HG02943 (cell line): Measurements from ENCODE around the gene TNFSF15.
"Not testable (repeated sequence)": the region's sequence is repeated elsewhere in the genome, so short reads cannot be mapped to it uniquely, and the experiment has no call there.

ENCODE experiments used
- ATAC-seq: cut with Tn5 transposase; IDR thresholded peaks from one replicate; pipeline ENCODE4 v1.9.1; 2021; ENCODE audit warnings: mild to moderate bottlenecking, low read depth, moderate library complexity; ENCODE audit not compliant: unreplicated experiment

TNFSF15 gene

DNA sequence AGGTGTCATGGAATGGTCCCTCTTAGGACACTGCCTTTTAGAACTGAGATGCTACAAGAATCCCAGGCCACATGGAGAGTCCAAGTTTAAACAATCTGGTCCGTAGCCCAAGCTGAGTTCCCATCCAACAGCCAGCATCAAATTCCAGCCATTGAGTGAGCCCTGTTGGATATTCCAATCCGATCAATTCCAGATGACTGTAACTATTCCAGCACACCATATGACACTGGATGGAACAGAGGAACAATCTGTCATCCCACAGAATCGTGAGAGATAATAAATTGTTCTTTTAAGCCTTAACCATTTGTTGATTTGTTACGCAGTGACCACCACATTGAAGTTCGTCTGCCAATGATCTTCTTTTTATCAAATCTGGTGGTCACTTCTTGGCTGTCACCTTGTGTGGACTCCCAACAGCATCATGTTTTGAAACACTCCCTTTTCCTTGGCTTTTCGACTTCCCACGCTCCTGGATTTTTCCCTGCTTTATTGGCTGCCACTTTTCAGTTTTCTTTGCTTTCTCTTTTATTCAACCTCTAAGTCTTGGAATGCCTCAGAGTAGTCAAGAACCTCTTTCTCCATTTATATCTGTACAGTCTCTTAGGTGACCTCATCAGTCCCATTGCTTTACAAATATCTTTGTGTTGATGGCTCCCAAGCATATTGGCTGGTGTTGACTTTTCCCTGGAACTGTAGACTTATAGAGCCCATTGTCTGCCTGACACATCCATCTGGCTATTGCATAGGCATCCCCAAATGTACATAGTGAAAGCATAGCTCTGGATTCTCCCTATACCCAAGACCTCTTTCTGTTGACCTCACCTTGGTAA lies 46.1 kb downstream of the TNFSF15 start:
- ATAC-seq = no peak

DNA sequence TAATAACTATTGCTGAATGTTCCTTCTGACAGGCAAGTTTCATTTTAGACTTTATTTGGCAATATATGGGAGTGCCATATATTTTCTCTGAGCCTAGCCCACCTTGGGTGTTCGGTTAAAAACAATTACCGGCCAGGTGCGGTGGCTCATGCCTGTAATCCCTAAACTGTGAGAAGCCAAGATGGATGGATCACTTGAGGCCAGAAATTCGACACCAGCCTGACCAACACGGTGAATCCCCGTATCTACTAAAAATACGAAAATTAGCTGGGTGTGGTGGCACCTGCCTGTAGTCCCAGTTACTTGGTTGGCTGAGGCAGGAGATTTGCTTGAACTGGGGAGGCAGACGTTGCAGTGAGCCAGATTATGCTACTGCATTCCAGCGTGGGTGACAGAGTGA lies 47.9 kb downstream of the TNFSF15 start:
- no peak for ATAC-seq

DNA sequence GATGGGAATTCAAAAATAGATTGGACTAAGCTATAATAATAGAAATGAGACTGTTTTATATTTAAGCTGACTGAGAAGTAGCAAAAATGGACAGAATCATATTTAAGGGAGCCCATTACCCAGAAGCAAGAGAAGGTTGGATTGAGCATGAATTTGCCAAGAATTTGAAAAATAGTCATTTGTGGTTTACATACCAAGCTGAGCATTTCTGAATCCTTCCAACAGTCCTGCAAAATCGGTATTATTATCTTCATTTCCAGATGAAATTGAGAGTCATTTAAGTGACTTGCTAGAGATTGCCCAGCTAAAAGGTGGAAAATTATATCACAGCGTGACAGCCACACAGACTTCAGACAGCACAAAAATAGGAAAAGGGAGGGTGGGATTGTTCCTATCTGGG lies 48.4 kb downstream of the TNFSF15 start:
- ATAC-seq = no peak

DNA sequence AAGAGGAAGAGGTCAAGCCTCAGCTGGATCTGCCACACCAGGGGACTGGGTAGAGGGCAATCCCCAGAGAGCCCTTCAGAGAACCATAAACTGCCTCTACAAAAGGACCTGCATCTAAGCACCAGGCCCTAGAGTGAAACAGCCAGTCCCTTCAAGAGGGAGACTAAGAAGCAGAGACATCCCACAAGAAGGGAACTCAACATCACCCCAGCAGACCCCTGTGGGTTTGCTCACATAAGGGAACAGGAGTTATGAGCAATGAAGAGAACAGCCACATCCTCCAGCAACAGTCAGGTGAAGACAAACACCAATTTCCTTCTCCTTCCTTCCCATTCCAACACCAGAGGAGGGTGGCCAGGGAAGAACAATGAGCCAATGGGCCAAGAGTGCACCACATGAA lies 48.9 kb downstream of the TNFSF15 start:
- no peak for ATAC-seq

DNA sequence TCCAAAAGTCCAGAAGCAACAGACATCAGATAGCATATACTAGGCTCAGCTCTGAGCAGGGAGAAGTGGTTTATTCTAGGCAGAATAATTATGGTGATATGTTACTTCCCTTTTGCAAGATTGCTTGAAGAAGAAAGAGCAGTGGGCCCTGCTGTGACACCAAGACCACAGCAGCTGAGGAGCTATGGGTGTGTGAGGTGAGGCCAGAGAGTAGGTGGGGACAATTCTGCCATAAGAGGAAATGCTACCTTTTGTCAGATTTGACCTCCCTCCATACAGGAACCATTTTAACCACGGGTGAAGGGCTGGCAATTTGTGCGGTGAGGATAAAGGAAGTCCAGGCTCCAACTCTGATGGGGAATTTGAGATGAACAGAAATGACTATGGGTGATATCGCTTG lies 51.3 kb downstream of the TNFSF15 start:
- no peak for ATAC-seq

DNA sequence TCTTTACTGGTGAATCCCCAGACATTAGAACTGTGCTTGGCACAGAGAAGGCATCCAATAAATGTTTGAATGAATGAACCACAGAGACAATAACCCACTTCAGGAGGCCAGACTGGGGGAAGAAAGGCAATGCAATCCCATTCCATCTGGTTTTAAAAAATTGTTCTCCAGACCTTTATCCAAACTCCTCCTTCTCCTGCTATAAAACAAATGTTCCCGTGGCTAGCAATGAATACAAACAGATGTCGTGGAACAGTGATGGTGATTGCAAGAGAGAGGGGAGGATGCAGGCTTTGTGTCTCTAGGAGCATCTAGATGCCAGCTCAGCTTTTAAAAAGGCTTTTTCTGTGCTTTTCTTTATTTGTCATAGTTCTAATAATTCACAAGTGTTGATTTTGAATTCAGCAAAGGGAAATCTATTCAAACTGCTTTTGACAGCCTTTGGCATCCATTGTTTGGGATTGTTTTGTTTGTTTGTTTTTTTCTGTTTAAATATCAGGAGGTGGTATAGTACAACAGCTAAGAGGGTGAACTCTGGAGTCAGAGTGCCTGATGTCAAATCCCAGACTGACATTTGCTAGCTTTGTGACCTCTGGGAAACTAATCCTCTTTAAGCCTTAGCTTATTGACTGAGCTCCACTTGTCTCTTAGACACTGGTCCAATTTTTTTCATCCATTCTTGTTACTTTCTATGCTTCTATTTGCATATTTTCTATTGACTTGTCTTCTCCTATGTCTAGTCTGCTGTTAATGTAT lies 59.1 kb downstream of the TNFSF15 start:
- no peak for ATAC-seq

DNA sequence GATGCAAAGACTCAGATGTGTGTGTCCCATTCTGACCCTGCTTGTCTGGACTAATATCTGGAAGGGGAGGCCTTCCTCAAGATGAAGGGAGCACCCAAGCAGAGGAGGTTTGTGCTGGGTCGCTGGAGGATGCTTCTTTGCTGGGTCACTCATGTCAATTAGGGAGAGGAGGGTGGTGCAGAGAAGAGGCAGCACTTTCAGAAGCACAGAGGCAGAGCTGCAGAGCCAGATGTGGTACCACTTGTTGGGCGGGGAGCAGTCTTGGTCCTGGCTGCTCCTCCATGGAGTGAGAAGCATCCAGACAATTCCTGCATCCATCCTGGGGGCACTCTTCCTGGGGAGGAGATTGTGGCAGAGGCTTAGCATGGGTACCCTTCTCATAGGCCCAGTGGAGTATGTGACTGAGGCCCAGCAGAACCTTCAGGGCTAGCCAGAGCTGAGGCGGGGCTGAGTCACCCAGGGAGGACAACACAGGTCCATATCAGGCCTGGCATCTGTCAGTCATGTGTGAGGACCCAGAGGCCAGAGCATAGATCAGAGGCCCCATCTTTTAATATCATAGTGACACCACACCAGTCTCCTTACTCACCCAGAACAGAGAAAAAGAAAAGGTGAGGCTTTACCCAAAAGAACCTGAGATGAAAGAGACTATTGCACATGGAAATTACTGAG lies 59.8 kb downstream of the TNFSF15 start:
- ATAC-seq = no peak

DNA sequence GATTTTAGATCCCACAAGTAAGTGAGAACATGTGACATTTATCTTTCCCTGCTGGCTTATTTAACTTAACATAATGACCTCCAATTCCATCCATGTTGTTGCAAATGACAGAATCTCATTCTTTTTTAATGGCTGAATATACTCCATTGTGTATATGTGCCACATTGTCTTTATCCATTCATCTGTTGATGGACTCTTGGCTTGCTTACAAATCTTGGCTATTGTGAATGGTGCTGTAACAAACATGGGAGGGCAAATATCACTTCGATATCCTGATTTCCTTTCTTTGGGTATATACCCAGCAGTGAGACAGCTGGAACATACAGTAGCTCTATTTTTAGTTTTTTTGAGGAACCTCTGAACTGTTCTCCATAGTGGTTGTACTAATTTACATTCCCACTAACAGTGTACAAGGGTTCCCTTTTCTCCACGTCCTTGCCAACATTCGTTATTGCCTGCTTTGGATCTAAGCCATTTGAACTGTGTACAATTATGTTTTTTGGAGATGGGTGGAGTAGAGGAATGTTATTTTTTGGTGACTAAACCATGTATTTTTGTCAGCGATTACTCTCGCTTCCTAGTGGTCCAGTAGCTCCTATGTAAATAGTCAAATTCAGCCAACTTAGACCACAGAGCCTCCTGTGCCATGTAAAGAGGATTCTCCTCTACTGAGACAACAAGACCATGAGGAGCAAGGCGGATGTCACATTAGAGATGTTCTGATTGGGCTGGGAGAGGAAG lies 60.6 kb downstream of the TNFSF15 start:
- no peak for ATAC-seq

DNA sequence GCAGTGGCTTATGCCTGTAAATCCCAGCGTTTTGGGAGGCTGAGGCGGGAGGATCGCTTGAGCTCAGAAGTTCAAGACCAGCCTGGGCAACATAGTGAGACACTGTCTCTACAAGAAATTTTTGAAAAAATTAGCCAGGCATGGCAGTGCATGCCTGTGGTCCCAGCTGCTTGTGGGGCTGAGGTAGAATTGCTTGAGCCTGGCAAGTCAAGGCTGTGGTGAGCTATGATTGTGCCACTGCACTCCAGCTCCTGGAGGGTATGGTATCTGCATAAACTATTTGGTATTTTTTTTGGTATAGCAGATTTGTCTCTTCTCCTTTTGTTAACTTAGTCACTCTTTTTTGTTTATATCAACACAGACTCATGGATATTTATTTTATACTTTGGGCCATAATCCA lies 62.4 kb downstream of the TNFSF15 start:
- no peak for ATAC-seq

DNA sequence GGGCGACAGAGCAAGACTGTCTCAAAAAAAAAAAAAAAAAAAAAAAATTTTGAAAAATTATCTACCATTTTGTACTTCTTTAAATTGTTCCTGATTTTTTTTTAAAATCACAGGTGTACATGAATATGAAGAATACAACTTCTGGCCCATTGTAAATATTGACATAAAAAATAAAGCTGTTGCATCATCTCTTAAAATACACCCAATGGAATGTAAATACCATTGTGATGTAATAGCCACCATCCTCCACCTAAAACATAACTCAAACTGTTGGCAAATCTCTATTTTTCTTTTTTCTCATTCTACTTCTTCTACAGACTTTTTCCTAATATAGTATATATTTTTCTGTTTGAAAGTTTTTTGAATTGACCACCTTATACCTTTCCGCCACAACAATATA lies 62.9 kb downstream of the TNFSF15 start:
- no peak for ATAC-seq

DNA sequence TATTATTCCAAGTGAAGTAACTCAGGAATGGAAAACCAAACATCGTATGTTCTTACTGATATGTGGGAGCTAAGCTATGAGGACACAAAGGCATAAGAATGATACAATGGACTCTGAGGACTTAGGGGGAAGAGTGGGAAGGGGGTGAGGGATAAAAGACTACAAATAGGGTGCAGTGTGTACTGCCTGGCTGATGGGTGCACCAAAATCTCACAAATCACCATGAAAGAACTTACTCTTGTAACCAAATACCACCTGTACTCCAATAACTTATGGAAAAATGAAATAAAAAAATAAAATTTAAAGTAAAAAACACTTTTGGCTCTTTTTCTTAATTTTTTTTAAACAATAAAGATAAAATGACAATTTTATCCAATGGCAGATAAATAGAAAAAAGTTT lies 64.3 kb downstream of the TNFSF15 start:
- ATAC-seq = not testable (repeated sequence)

DNA sequence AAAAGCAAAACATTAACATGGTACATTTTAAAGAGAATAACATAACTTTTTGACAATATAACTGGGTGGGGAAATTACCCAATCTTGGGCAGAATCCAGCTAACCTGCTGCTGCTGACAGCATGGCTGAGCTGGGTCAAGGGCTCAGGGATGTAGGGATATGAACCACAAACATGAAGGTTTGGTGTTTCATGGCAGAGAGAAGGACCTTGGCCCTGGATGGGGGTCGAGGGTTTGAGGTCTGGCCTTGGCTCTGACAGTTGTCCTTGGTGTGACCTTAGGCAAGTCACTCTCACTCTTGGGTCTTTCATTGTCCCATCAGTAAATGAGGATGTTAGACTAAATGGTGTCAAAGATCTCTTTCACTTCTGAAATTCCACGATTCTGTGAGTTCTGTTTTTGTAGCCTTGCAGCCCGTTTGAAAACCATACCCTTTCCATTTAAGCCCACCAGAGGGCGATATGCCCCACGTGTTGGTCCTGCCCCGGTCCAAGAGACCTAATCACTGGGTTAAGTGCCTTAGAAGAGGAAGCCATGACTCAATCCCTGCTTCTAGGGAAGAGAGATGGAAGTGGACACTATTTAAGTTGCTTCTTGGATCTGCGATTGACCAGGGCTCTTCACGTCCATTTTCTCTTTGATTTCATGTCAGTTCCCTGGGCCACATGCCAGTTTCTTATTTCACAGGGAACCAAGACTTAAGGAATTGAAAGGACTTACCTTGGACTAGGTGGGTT lies 67.1 kb downstream of the TNFSF15 start:
- ATAC-seq = peak; percentile 65

DNA sequence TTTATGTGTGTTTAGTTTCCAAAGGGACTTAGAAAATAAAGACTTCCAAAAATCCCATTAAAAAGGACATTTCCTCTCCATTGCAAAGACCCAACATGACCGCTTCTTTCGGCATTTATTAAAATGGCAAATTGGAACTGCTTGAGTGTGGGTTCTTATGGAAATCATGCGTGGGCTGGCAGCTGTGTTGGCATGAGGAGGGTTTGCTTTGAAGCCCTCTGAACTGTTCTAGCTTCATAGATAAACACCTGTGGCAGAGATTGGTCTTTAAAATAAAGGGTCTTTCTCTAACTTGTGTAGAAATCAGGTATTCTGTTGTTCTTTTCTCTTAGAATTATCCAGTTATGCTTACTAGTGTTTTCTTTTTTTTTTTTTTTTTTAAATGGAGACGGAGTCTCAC lies 68.0 kb downstream of the TNFSF15 start:
- no peak for ATAC-seq

DNA sequence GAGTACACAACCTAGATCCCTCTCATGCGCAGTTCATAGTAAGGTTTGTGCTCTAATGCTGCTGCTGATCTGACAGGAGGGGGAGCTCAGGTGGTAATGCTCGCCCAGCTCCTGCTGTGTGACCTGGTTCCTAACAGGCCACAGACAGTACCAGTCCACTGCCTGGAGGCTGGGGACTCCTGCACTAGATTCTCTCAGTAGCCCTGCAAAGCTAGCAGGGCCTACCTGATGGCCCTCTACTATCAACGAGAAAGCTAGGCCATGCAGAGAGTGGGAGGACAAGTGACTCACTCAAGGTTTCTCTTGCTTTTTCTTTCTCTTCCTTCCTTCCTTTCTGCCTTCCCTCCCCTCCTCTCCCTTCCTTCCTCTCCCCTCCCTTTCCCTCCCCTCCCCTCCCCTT lies 68.7 kb downstream of the TNFSF15 start:
- no peak for ATAC-seq

DNA sequence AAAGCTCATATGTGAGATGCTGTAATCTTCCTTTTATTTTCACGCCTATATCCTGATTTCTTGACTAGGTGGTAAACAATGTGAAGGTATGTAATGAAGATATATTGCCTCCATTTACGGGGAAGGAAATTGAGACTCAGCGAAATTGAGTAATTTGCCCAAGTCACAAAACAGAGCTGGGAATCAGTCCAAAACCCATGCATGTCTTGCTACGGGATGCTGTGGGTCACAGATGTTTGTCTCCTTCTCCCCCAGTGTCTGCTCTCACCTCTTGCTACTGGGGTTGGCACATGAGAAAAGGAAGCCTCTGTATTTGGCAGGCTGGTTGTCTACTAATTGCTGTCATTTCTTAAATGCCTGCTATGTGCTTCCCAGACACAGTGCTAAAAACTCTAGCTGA lies 70.1 kb downstream of the TNFSF15 start:
- ATAC-seq = no peak

DNA sequence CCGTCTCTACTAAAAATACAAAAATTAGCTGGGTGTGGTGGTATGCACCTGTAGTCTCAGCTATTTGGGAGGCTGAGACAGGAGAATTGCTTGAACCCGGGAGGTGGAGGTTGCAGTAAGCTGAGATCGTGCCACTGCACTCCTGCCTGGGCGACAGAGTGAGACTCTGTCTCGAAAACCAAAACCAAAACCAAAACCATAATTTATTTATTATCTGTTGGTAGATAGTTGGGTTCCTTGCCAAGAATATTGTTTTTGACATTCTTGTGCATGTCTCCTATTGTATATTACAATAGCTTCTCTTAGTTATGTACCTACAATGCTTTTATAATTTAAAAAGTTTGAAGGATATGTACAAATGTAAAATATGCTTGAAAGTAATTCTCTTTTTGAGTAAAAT lies 70.7 kb downstream of the TNFSF15 start:
- ATAC-seq = not testable (repeated sequence)
